ENCODE data around the gene ATP2B2.

DNA sequence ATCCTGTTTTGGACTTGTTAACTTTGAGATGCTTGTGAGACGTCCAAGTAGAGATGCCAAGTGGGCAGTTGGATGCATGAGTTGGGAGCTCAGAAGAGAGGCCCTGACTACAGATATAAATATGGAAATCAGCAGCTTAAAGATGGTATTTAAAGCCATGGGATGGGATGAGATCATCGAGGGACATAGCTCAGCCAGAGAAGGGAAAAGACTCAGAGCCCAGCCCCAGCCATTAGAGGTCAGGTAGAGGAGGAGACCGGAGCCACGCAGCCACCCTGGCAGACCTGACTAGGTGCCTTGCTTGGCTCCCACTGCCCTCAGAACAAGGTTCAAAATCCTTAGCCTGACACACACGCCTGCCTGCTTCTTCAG lies 31.1 kb downstream of the ATP2B2 start:
- TF ChIP-seq POLR2A (IDR thresholded peaks at IDR 0.05): no peak
- TF ChIP-seq, protein P1, sequence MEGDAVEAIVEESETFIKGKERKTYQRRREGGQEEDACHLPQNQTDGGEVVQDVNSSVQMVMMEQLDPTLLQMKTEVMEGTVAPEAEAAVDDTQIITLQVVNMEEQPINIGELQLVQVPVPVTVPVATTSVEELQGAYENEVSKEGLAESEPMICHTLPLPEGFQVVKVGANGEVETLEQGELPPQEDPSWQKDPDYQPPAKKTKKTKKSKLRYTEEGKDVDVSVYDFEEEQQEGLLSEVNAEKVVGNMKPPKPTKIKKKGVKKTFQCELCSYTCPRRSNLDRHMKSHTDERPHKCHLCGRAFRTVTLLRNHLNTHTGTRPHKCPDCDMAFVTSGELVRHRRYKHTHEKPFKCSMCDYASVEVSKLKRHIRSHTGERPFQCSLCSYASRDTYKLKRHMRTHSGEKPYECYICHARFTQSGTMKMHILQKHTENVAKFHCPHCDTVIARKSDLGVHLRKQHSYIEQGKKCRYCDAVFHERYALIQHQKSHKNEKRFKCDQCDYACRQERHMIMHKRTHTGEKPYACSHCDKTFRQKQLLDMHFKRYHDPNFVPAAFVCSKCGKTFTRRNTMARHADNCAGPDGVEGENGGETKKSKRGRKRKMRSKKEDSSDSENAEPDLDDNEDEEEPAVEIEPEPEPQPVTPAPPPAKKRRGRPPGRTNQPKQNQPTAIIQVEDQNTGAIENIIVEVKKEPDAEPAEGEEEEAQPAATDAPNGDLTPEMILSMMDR (IDR thresholded peaks at IDR 0.05): no peak

Measured in right lobe of liver (tissue), 4 donors.